A673 (cell line): Measurements from ENCODE around the gene NLRP3.

Source experiments
- EZH2 ChIP-seq: fragments of 200-600 bp; sonication (generic); IDR thresholded peaks from 2 replicates; pipeline ENCODE4 v1.6.1; 2017; ENCODE audit warnings: borderline replicate concordance, low read depth, mild to moderate bottlenecking, mixed read lengths, antibody characterized with exemption, low read length; ENCODE audit not compliant: poor library complexity, severe bottlenecking
- TF ChIP-seq, protein P1 (sequence below): fragments of 300-800, 200-600 bp; sonication (generic); conservative IDR thresholded peaks from 2 replicates; pipeline ENCODE4 v1.5.1; 2017; ENCODE audit warnings: low read depth, mild to moderate bottlenecking, antibody characterized with exemption, low read length, moderate library complexity, mixed read lengths

GRCh38 chr1:247442164-247442563 lies 26.2 kb downstream of the NLRP3 start:
- TF ChIP-seq, protein P1, sequence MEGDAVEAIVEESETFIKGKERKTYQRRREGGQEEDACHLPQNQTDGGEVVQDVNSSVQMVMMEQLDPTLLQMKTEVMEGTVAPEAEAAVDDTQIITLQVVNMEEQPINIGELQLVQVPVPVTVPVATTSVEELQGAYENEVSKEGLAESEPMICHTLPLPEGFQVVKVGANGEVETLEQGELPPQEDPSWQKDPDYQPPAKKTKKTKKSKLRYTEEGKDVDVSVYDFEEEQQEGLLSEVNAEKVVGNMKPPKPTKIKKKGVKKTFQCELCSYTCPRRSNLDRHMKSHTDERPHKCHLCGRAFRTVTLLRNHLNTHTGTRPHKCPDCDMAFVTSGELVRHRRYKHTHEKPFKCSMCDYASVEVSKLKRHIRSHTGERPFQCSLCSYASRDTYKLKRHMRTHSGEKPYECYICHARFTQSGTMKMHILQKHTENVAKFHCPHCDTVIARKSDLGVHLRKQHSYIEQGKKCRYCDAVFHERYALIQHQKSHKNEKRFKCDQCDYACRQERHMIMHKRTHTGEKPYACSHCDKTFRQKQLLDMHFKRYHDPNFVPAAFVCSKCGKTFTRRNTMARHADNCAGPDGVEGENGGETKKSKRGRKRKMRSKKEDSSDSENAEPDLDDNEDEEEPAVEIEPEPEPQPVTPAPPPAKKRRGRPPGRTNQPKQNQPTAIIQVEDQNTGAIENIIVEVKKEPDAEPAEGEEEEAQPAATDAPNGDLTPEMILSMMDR = no peak
- no peak for TF ChIP-seq EZH2
